ENCODE results near the gene FCER2. TPM values are rescaled to one million over a fixed set of nuclear protein-coding genes. Genes with fewer than 3 reads are reported as not detected.

The FCER2 gene
- total RNA-seq, 1 experiment from 2014 or later = not detected

GRCh38 chr19:7657131-7657751 lies 44.7 kb downstream of the FCER2 start:
- ATAC-seq (no peak), DNase-seq (no peak)
- H3K27ac ChIP-seq (ENCODE audit: low read length) = no peak overlapping the region
- H3K27me3 ChIP-seq (ENCODE audit: low read length) = peaks cover 8% of the 10 kb centered on the region; the same call in 1 of the 2 replicates
- H3K4me2 ChIP-seq (ENCODE audit: low read length) = no peak overlapping the region
- no peaks in the 10 kb centered on the region for H3K79me2 ChIP-seq (ENCODE audit: low read length)
- TF ChIP-seq EZH2 (IDR thresholded peaks at IDR 0.05; ENCODE audit: low read length, unreplicated experiment) (no peak), EZH2phosphoT487 (IDR thresholded peaks at IDR 0.05; ENCODE audit: borderline replicate concordance, low read length) (no peak), CTCF (conservative IDR thresholded peaks at IDR 0.05; ENCODE audit: low read depth, low read length) (no peak)
- no peak overlapping the region for H2AFZ ChIP-seq (ENCODE audit: low read length)
- CTCF ChIA-PET = interaction anchor here (0.6 kb wide), 2 partner anchors 24 to 138 kb away, joined by 3 read pairs; partner anchors contain the start of gene TRAPPC5
- H3K9ac ChIP-seq (ENCODE audit: low read length) = no peak overlapping the region
- POLR2A ChIA-PET (ENCODE audit: unreplicated experiment) = interaction anchor here (0.6 kb wide), 1 partner anchor 291 kb away, joined by 11 read pairs; no protein-coding TSS in a partner anchor
- H4K20me1 ChIP-seq (ENCODE audit: low read length) = no peaks in the 10 kb centered on the region
- H3K9me3 ChIP-seq (ENCODE audit: low read length) = no peaks in the 10 kb centered on the region
- no peaks in the 10 kb centered on the region for H3K9me2 ChIP-seq (replicated peaks; ENCODE audit: low read length)
- no TSS peak for BruUV-seq (replicated peaks)
- H3K4me1 ChIP-seq (ENCODE audit: insufficient read depth, low read length) = peaks cover 2% of the 10 kb centered on the region; the same call in 1 of the 2 replicates
- no peaks in the 10 kb centered on the region for H3F3A ChIP-seq (ENCODE audit: low read length, unreplicated experiment)
- no peaks in the 10 kb centered on the region for H3K36me3 ChIP-seq (ENCODE audit: low read depth, low read length)
- H3K4me3 ChIP-seq (ENCODE audit: low read length) = no peak overlapping the region
- intact Hi-C loops (cut with micrococcal nuclease) = no loop called here

DNA sequence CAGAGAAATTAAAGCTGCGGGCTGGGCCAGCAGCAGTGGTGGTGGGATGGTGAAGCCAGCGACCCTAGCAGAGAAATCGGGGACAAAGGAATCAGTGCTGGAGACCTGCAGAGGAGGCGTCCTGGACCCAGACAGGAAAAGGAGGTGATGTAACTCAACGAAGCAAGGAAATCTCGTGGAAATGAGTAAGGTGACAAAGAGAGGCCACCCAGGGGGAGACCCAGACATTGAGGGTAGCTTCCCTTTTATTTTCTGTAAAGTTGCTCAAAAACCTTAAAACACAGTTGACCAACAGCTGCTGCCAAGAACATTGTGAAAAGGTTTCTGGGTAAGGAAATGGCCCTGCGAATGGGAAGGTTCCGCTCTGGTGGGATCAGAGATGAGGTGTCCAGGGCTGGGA lies 46.4 kb downstream of the FCER2 start:
- no peaks in the 10 kb centered on the region for H3F3A ChIP-seq (ENCODE audit: low read length, unreplicated experiment)
- H3K9me3 ChIP-seq (ENCODE audit: low read length) = no peaks in the 10 kb centered on the region
- POLR2A ChIA-PET (ENCODE audit: unreplicated experiment) = no interaction called here
- ATAC-seq (no peak), DNase-seq (no peak)
- no peak overlapping the region for H3K9ac ChIP-seq (ENCODE audit: low read length)
- no peaks in the 10 kb centered on the region for H3K36me3 ChIP-seq (ENCODE audit: low read depth, low read length)
- H3K4me3 ChIP-seq (ENCODE audit: low read length) = no peak overlapping the region
- H3K79me2 ChIP-seq (ENCODE audit: low read length) = no peaks in the 10 kb centered on the region
- CTCF ChIA-PET = no interaction called here
- no peaks in the 10 kb centered on the region for H3K9me2 ChIP-seq (replicated peaks; ENCODE audit: low read length)
- H2AFZ ChIP-seq (ENCODE audit: low read length) = no peak overlapping the region
- H3K4me2 ChIP-seq (ENCODE audit: low read length) = no peak overlapping the region
- no peaks in the 10 kb centered on the region for H4K20me1 ChIP-seq (ENCODE audit: low read length)
- BruUV-seq (replicated peaks) = no TSS peak
- H3K27ac ChIP-seq (ENCODE audit: low read length) = no peak overlapping the region
- peaks cover 3% of the 10 kb centered on the region; the same call in 1 of the 2 replicates for H3K4me1 ChIP-seq (ENCODE audit: insufficient read depth, low read length)
- no peaks in the 10 kb centered on the region for H3K27me3 ChIP-seq (ENCODE audit: low read length)
- intact Hi-C loops (cut with micrococcal nuclease) = no loop called here
- TF ChIP-seq EZH2 (IDR thresholded peaks at IDR 0.05; ENCODE audit: low read length, unreplicated experiment) (no peak), CTCF (conservative IDR thresholded peaks at IDR 0.05; ENCODE audit: low read depth, low read length) (no peak), EZH2phosphoT487 (IDR thresholded peaks at IDR 0.05; ENCODE audit: borderline replicate concordance, low read length) (no peak)

- Histone ChIP-seq H3K4me1 (ENCODE audit: insufficient read depth, low read length) (peaks cover 3% of the 10 kb centered on the region; the same call in 1 of the 2 replicates), H3K36me3 (ENCODE audit: low read depth, low read length) (no peaks in the 10 kb centered on the region), H3K9ac (ENCODE audit: low read length) (no peak overlapping the region), H3K27ac (ENCODE audit: low read length) (no peak overlapping the region), H3K27me3 (ENCODE audit: low read length) (no peaks in the 10 kb centered on the region), H3K79me2 (ENCODE audit: low read length) (no peaks in the 10 kb centered on the region), H3K4me2 (ENCODE audit: low read length) (no peak overlapping the region), H3K4me3 (ENCODE audit: low read length) (no peak overlapping the region), H3K9me3 (ENCODE audit: low read length) (no peaks in the 10 kb centered on the region), H2AFZ (ENCODE audit: low read length) (no peak overlapping the region), H3K9me2 (replicated peaks; ENCODE audit: low read length) (no peaks in the 10 kb centered on the region), H3F3A (ENCODE audit: low read length, unreplicated experiment) (no peaks in the 10 kb centered on the region), H4K20me1 (ENCODE audit: low read length) (no peaks in the 10 kb centered on the region)
- intact Hi-C loops (cut with micrococcal nuclease) = no loop called here
- ChIA-PET CTCF (no interaction called here), POLR2A (ENCODE audit: unreplicated experiment) (interaction anchor here (0.5 kb wide), 1 partner anchor 128 kb away, joined by 3 read pairs; no protein-coding TSS in a partner anchor)
- BruUV-seq (replicated peaks) = no TSS peak
- no peak for ATAC-seq
- TF ChIP-seq CTCF (conservative IDR thresholded peaks at IDR 0.05; ENCODE audit: low read depth, low read length) = no peak
- TF ChIP-seq EZH2phosphoT487 (IDR thresholded peaks at IDR 0.05; ENCODE audit: borderline replicate concordance, low read length) = no peak
- no peak for TF ChIP-seq EZH2 (IDR thresholded peaks at IDR 0.05; ENCODE audit: low read length, unreplicated experiment)
- no peak for DNase-seq
These were observed 47.5 kb downstream of the FCER2 start for GRCh38 chr19:7654401-7654800.

Data from PC-3 (cell line).